Thyroid gland (tissue), 4 donors: ENCODE measurements around the gene ATXN1.

Experiments
- POLR2A ChIP-seq, 2 donors: fragments of 450-650 bp; IDR thresholded peaks; one replicate each; pipeline ENCODE4 v1.6.1; 2017; ENCODE audit warnings: antibody characterized with exemption in 2 of 2, mild to moderate bottlenecking in 2 of 2, moderate library complexity in 1 of 2
- TF ChIP-seq, protein P1 (sequence below), 6 experiments: fragments of 200-600 bp in 3 of 6; fragments of 450-650 bp in 3 of 6; sonication (generic) in 3 of 6; IDR thresholded peaks; one replicate each; pipeline ENCODE4 v1.5.1; 2016 to 2019; ENCODE audit warnings: antibody characterized with exemption in 6 of 6, mild to moderate bottlenecking in 2 of 6, inconsistent platforms in 1 of 6, moderate library complexity in 1 of 6

DNA sequence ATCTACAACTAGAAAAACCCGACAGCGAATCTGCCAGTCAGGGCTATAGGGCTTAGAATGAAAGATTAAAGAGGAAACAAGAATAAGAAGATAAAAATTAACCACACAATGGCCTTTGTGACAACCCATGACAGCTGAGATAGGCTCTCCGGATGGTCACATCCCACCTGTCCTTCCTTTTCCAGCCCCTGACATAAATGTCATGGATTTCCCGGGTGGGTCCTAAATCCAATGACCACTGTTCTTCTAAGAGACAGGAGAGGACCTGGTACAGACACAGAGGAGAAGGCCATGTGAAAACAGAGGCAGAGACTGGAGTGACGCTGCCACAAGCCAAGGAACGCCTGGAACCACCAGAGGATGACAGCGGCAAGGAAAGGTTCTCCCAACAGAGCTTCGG is 41.8 kb downstream of the ATXN1 start:
- TF ChIP-seq, protein P1, sequence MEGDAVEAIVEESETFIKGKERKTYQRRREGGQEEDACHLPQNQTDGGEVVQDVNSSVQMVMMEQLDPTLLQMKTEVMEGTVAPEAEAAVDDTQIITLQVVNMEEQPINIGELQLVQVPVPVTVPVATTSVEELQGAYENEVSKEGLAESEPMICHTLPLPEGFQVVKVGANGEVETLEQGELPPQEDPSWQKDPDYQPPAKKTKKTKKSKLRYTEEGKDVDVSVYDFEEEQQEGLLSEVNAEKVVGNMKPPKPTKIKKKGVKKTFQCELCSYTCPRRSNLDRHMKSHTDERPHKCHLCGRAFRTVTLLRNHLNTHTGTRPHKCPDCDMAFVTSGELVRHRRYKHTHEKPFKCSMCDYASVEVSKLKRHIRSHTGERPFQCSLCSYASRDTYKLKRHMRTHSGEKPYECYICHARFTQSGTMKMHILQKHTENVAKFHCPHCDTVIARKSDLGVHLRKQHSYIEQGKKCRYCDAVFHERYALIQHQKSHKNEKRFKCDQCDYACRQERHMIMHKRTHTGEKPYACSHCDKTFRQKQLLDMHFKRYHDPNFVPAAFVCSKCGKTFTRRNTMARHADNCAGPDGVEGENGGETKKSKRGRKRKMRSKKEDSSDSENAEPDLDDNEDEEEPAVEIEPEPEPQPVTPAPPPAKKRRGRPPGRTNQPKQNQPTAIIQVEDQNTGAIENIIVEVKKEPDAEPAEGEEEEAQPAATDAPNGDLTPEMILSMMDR (IDR thresholded peaks at IDR 0.05): no peak
- TF ChIP-seq POLR2A (IDR thresholded peaks at IDR 0.05): no peak
